HepG2 (cell line): ENCODE data around the gene SLC5A6. TPM values are rescaled to one million over a fixed set of nuclear protein-coding genes. Genes with fewer than 3 reads are reported as not detected.

Experiments used
- ETV6 ChIP-seq: sonication (generic); formaldehyde crosslinking; conservative IDR thresholded peaks from 2 replicates; pipeline ENCODE4 v1.4.0; 2020; ENCODE audit warnings: missing genetic modification reagents
- GLMP ChIP-seq: sonication (generic); formaldehyde crosslinking; IDR thresholded peaks from 2 replicates; pipeline ENCODE4 v1.9.0; 2021; ENCODE audit warnings: missing genetic modification reagents, mild to moderate bottlenecking, borderline replicate concordance
- GMEB2 ChIP-seq: IDR thresholded peaks from 2 replicates; pipeline ENCODE4 v1.6.1; 2016; ENCODE audit warnings: missing biosample characterization, missing genetic modification reagents, low read depth
- HINFP ChIP-seq: sonication (generic); formaldehyde crosslinking; IDR thresholded peaks from 2 replicates; pipeline ENCODE4 v1.4.0; 2020; ENCODE audit warnings: low read depth, mild to moderate bottlenecking, missing genetic modification reagents
- HNF1A ChIP-seq, 2 experiments: sonication (generic) in 1 of 2; formaldehyde crosslinking in 1 of 2; IDR thresholded peaks; 2 replicates each; pipeline versions ENCODE4 v1.4.0 to v1.6.1; 2016 to 2020; ENCODE audit warnings: borderline replicate concordance in 1 of 2, low read depth in 1 of 2, mild to moderate bottlenecking in 1 of 2, missing genetic modification reagents in 1 of 2
- IRF2 ChIP-seq: IDR thresholded peaks from 2 replicates; pipeline ENCODE4 v1.6.1; 2018; ENCODE audit warnings: missing genetic modification reagents, missing compliant biosample characterization
- KAT7 ChIP-seq: IDR thresholded peaks from 2 replicates; pipeline ENCODE4 v1.6.1; 2018; ENCODE audit warnings: borderline replicate concordance, missing compliant biosample characterization
- KMT2A ChIP-seq: sonication (generic); formaldehyde crosslinking; IDR thresholded peaks from 2 replicates; pipeline ENCODE4 v1.4.0; 2020; ENCODE audit warnings: missing genetic modification reagents
- RFX1 ChIP-seq: fragments of 450-650 bp; IDR thresholded peaks from 2 replicates; pipeline ENCODE4 v1.6.1; 2017
- SETDB1 ChIP-seq: sonication (generic); formaldehyde crosslinking; IDR thresholded peaks from 2 replicates; pipeline ENCODE4 v1.5.1; 2020; ENCODE audit warnings: missing genetic modification reagents, mild to moderate bottlenecking, borderline replicate concordance
- ZBTB25 ChIP-seq: IDR thresholded peaks from 2 replicates; pipeline ENCODE4 v1.6.1; 2018; ENCODE audit warnings: missing genetic modification reagents
- ZFY ChIP-seq: sonication (generic); formaldehyde crosslinking; IDR thresholded peaks from 2 replicates; pipeline ENCODE4 v1.4.0; 2020; ENCODE audit warnings: missing genetic modification reagents
- ZNF563 ChIP-seq: sonication (generic); formaldehyde crosslinking; IDR thresholded peaks from 2 replicates; pipeline ENCODE4 v1.8.0; 2022; ENCODE audit warnings: mild to moderate bottlenecking, moderate library complexity, missing genetic modification reagents
- ZNF580 ChIP-seq: IDR thresholded peaks from 2 replicates; pipeline ENCODE4 v1.6.1; 2016; ENCODE audit warnings: low read depth, borderline replicate concordance
- polyA plus RNA-seq, 8 experiments: library from polyadenylated mRNA; depleted of rRNA in 3 of 8; stranded (reverse) in 7 of 8; unstranded in 1 of 8; fragments of >200 nt; fragmentation: Illumina TruSeq in 4 of 8; extraction: Trizol in 4 of 8; gene quantifications; 2 replicates each; pipeline versions ENCODE4 v1.2.1 to v1.2.3, GENCODE V29; 2011 to 2016; ENCODE audit warnings: low read depth in 4 of 8, missing spikeins in 1 of 8, mixed read lengths in 1 of 8; ENCODE audit not compliant: insufficient read depth in 1 of 8
- total RNA-seq, 5 experiments: library from RNA; depleted of rRNA; stranded (reverse); fragments of >200 nt; fragmentation: Illumina TruSeq; extraction: Trizol; gene quantifications; 2 replicates each; pipeline ENCODE4 v1.2.3, GENCODE V29; 2016; ENCODE audit warnings: low read depth in 1 of 5
- TF ChIP-seq, protein P1 (sequence below): sonication (generic); formaldehyde crosslinking; conservative IDR thresholded peaks from 2 replicates; pipeline ENCODE4 v1.8.0; 2022; ENCODE audit warnings: low read depth, missing genetic modification reagents
- TF ChIP-seq, protein P2 (sequence below): sonication (generic); formaldehyde crosslinking; IDR thresholded peaks from 2 replicates; pipeline ENCODE4 v1.4.0; 2020; ENCODE audit warnings: mild to moderate bottlenecking, missing genetic modification reagents

Gene SLC5A6
- total and polyA plus RNA-seq, 2 of the 13 experiments (the other 11 are each of a cell fraction or from before 2014, with no cell fraction given) = 135 to 417 TPM

DNA sequence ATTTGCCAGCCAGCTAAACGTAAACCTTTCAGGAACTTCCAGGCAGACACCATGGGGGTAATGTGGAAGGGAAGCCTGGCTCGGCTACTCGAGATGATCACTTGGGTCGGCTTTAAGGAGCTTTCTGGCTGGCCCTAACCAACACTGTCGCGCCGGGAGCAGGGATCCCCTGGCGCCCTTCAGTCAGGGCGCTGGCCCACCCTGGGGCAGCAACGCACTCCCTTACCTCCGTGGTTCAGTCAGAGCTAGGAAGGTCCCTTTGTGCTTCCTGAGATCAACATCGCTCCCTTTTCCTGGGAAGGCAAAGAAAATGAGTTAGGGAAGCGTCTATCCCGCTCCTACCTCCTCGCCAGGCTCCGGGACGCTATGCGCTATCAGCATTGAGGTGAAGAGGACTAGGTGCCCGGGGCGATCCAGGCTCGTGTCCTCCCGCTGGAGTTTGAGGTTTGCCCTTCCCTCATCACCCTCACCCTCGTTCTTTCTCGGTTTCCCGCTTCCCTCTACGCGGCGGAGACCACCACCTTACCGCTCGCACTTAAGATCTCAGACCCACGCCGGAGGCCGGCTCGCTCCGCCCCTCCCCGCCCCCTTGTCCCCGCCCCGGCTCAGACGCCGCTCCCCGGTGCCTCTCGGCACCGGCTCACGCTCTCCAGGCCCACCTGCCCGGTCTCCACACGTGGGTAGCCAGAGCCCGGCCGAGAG lies 676 bp downstream of the SLC5A6 start (continued):
- no peak for TF ChIP-seq GLMP
- peak; percentile 20; the same call in 1 of the 2 replicates for TF ChIP-seq HINFP (CRISPR knock-in tag)
- TF ChIP-seq GMEB2 (CRISPR knock-in tag) = no peak
- TF ChIP-seq IRF2 = no peak; the same call in 1 of the 2 replicates
- no peak for TF ChIP-seq HNF1A (IDR thresholded peaks at IDR 0.05; ENCODE audit: low read depth)
- 0 out of 2 replicates have a peak, but pooled peaks have one; percentile 1 for TF ChIP-seq HNF1A (CRISPR knock-in tag; IDR thresholded peaks at IDR 0.05; ENCODE audit: borderline replicate concordance)
- TF ChIP-seq KAT7 = no peak; the same call in 1 of the 2 replicates
- TF ChIP-seq ZFY (CRISPR knock-in tag) = no peak
- TF ChIP-seq ZNF580 (CRISPR knock-in tag) = no peak
- TF ChIP-seq, protein P1, sequence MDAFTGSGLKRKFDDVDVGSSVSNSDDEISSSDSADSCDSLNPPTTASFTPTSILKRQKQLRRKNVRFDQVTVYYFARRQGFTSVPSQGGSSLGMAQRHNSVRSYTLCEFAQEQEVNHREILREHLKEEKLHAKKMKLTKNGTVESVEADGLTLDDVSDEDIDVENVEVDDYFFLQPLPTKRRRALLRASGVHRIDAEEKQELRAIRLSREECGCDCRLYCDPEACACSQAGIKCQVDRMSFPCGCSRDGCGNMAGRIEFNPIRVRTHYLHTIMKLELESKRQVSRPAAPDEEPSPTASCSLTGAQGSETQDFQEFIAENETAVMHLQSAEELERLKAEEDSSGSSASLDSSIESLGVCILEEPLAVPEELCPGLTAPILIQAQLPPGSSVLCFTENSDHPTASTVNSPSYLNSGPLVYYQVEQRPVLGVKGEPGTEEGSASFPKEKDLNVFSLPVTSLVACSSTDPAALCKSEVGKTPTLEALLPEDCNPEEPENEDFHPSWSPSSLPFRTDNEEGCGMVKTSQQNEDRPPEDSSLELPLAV (CRISPR knock-in tag) = no peak
- TF ChIP-seq SETDB1 (CRISPR knock-in tag) = no peak
- no peak; the same call in 1 of the 2 replicates for TF ChIP-seq ZNF563 (CRISPR knock-in tag)
- TF ChIP-seq ETV6 (CRISPR knock-in tag) = no peak
- no peak for TF ChIP-seq RFX1
- TF ChIP-seq, protein P2, sequence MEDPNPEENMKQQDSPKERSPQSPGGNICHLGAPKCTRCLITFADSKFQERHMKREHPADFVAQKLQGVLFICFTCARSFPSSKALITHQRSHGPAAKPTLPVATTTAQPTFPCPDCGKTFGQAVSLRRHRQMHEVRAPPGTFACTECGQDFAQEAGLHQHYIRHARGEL (CRISPR knock-in tag) = no peak
- no peak for TF ChIP-seq ZBTB25 (CRISPR knock-in tag)
- no peak for TF ChIP-seq KMT2A
